LHCN-M2 (cell line): Measurements from ENCODE around the gene SEMA3F. TPM values are rescaled to one million over a fixed set of nuclear protein-coding genes. Genes with fewer than 3 reads are reported as not detected.

Source experiments
- DNase-seq: peaks from one replicate; pipeline ENCODE4 v3.0.0-alpha.2; 2012; ENCODE audit warnings: low read depth
- total RNA-seq: library from RNA; depleted of rRNA; stranded (reverse); fragments of >200 nt; gene quantifications from 2 replicates; pipeline ENCODE4 v1.2.3, GENCODE V29; 2014

The SEMA3F gene
- total RNA-seq, 1 experiment from 2014 or later: 0.17 TPM

GRCh38 chr3:50170689-50171088 lies 15.6 kb downstream of the SEMA3F start:
- DNase-seq: peak; percentile 51

- DNase-seq: no peak
These were observed 16.6 kb downstream of the SEMA3F start for GRCh38 chr3:50171540-50172301.

GRCh38 chr3:50172626-50173220 lies 17.6 kb downstream of the SEMA3F start:
- no peak for DNase-seq

- DNase-seq: no peak
These were observed 18.8 kb downstream of the SEMA3F start for GRCh38 chr3:50173685-50174516.

- no peak for DNase-seq
These were observed 19.4 kb downstream of the SEMA3F start for GRCh38 chr3:50174517-50174895.

- DNase-seq: no peak
These were observed 19.9 kb downstream of the SEMA3F start for GRCh38 chr3:50174947-50175524.

- DNase-seq: peak; percentile 46
These were observed 22.2 kb downstream of the SEMA3F start for GRCh38 chr3:50177346-50177745.

- no peak for DNase-seq
These were observed 24.6 kb downstream of the SEMA3F start for GRCh38 chr3:50179710-50180109.

- no peak for DNase-seq
These were observed 26.9 kb downstream of the SEMA3F start for GRCh38 chr3:50181985-50182384.

- no peak for DNase-seq
These were observed 27.5 kb downstream of the SEMA3F start for GRCh38 chr3:50182533-50183099.

GRCh38 chr3:50183755-50184154 lies 28.6 kb downstream of the SEMA3F start:
- DNase-seq: no peak

- DNase-seq: no peak
These were observed 29.3 kb downstream of the SEMA3F start for GRCh38 chr3:50184242-50184978.

GRCh38 chr3:50185230-50185629 lies 30.1 kb downstream of the SEMA3F start:
- no peak for DNase-seq

GRCh38 chr3:50186096-50186495 lies 31.0 kb downstream of the SEMA3F start:
- DNase-seq: no peak

- DNase-seq: no peak
These were observed 32.6 kb downstream of the SEMA3F start for GRCh38 chr3:50187750-50188149.

GRCh38 chr3:50189274-50189673 lies 34.1 kb downstream of the SEMA3F start:
- peak; percentile 73 for DNase-seq

- DNase-seq: no peak
These were observed 34.9 kb downstream of the SEMA3F start for GRCh38 chr3:50189989-50190388.

- DNase-seq: no peak
These were observed 36.0 kb downstream of the SEMA3F start, which contains the start of gene GNAT1 for GRCh38 chr3:50190936-50191660. GNAT1 (plus strand) TSS chr3:50191610; CDS start chr3:50191726, 116 bp downstream.

- DNase-seq: no peak
These were observed 37.0 kb downstream of the SEMA3F start for GRCh38 chr3:50192124-50192523.

GRCh38 chr3:50192689-50193141 lies 37.6 kb downstream of the SEMA3F start:
- DNase-seq: peak; percentile 37
